Activated naive CD4-positive, alpha-beta T cell treated with anti-CD3 and anti-CD28 coated beads, Interleukin-2, amount 10 ng/mL, durations not matched to agents 7 days and 5 days (primary cell): Measurements from ENCODE around the gene GIPR.

ENCODE experiments used
- CTCF ChIA-PET: fragments of 350-600 bp; sonication (Branson Sonifier 250); formaldehyde crosslinking; loops from one replicate; lab custom pipeline; 2021; ENCODE audit warnings: antibody characterized with exemption; lab: Charles Lee
- DNase-seq: peaks from one replicate; pipeline ENCODE4 v3.0.0-alpha.2; 2020
- H3K27ac Mint-ChIP-seq: one replicate; pipeline ENCODE4 v1.8.0; 2021; ENCODE audit warnings: mild to moderate bottlenecking, moderate library complexity, mixed read lengths
- H3K27me3 Mint-ChIP-seq: one replicate; pipeline ENCODE4 v1.8.0; 2021; ENCODE audit warnings: mild to moderate bottlenecking, mixed read lengths
- H3K36me3 Mint-ChIP-seq: one replicate; pipeline ENCODE4 v1.8.0; 2021; ENCODE audit warnings: mixed read lengths
- H3K4me1 Mint-ChIP-seq: one replicate; pipeline ENCODE4 v1.8.0; 2021; ENCODE audit warnings: mixed read lengths
- H3K4me3 Mint-ChIP-seq: one replicate; pipeline ENCODE4 v1.8.0; 2021; ENCODE audit warnings: mild to moderate bottlenecking, moderate library complexity, mixed read lengths
- H3K9me3 Mint-ChIP-seq: one replicate; pipeline ENCODE4 v1.8.0; 2021; ENCODE audit warnings: mixed read lengths

GIPR gene

GRCh38 chr19:45687599-45687998 lies 19.6 kb downstream of the GIPR start:
- peaks cover 23% of the 10 kb centered on the region for H3K36me3 Mint-ChIP-seq
- CTCF ChIA-PET: interaction anchor here (1.4 kb wide), 1 partner anchor 10 kb away, joined by 5 read pairs; no protein-coding TSS in a partner anchor
- no peaks in the 10 kb centered on the region for H3K9me3 Mint-ChIP-seq
- no peaks in the 10 kb centered on the region for H3K27me3 Mint-ChIP-seq
- peaks cover 15% of the 10 kb centered on the region for H3K4me1 Mint-ChIP-seq
- no peak overlapping the region for H3K4me3 Mint-ChIP-seq
- no peak overlapping the region for H3K27ac Mint-ChIP-seq
- DNase-seq: no peak

- CTCF ChIA-PET: interaction anchor here (0.8 to 5.0 kb wide), 9 partner anchors 8 to 253 kb away, joined by 3 to 43 read pairs (median 4); partner anchors contain the start of gene SIX5
- peak within 1 kb of the TSS; percentile 93 for H3K4me3 Mint-ChIP-seq
- DNase-seq: peak; percentile 94
- no peaks in the 10 kb centered on the region for H3K9me3 Mint-ChIP-seq
- peaks cover 26% of the 10 kb centered on the region for H3K4me1 Mint-ChIP-seq
- peak within 1 kb of the TSS; percentile 92 for H3K27ac Mint-ChIP-seq
- no peaks in the 10 kb centered on the region for H3K27me3 Mint-ChIP-seq
- peaks cover 26% of the 10 kb centered on the region for H3K36me3 Mint-ChIP-seq
Measured at GRCh38 chr19:45691516-45692186, 23.6 kb downstream of the GIPR start, which contains the start of gene SNRPD2. Gene SNRPD2, minus strand, starts transcription at chr19:45691953. Its CDS starts 65 bp downstream, at chr19:45691888.

- Mint-ChIP-seq H3K27ac (peak within 1 kb of the TSS; percentile 92), H3K4me1 (peaks cover 26% of the 10 kb centered on the region), H3K9me3 (no peaks in the 10 kb centered on the region), H3K36me3 (peaks cover 26% of the 10 kb centered on the region), H3K27me3 (no peaks in the 10 kb centered on the region), H3K4me3 (peak within 1 kb of the TSS; percentile 93)
- peak; percentile 99 for DNase-seq
- CTCF ChIA-PET: interaction anchor here (0.7 to 5.0 kb wide), 14 partner anchors 9 to 253 kb away, joined by 3 to 43 read pairs (median 4); partner anchors contain the start of gene SIX5
Measured at GRCh38 chr19:45692187-45693105, 24.4 kb downstream of the GIPR start, which contains the start of gene QPCTL. Gene QPCTL, plus strand, starts transcription at chr19:45692666. Its CDS starts 38 bp downstream, at chr19:45692704.

DNA sequence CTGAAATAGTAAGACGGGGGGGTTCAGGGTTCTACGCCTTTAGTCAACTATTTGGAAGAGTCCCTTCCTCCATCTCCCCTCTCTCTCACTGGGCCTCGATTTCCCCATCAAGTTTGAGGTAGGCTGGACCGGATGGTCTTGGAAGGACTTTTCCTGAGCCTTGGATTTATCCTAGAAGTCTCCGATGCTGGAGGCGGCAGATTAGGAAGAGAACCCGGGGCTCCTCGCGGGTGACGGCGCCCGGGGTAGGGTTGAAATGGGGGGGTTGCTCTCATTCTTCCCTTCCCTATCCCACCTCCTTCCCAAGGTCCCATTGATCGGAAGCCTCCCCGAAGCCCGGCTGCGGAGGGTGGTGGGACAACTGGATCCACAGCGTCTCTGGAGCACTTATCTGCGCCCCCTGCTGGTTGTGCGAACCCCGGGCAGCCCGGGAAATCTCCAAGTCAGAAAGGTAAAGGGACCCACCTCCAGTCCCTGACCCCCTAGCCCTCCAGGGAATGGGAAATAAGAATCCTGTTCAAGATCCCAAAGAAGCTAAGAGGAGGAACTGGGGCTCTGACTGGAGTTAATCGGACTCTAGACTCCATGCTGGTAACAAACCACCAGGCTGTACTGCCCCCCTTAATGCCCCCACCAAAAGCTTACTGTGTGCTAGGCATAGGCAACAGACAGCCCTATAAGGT lies 25.2 kb downstream of the GIPR start:
- H3K4me3 Mint-ChIP-seq: peak overlapping the region; percentile 93
- CTCF ChIA-PET: interaction anchor here (0.7 to 5.0 kb wide), 18 partner anchors 10 to 254 kb away, joined by 3 to 43 read pairs (median 4); partner anchors contain the start of genes FBXO46 and SIX5
- no peaks in the 10 kb centered on the region for H3K27me3 Mint-ChIP-seq
- H3K9me3 Mint-ChIP-seq: no peaks in the 10 kb centered on the region
- peak overlapping the region; percentile 92 for H3K27ac Mint-ChIP-seq
- H3K36me3 Mint-ChIP-seq: peaks cover 23% of the 10 kb centered on the region
- DNase-seq: peak; percentile 86
- H3K4me1 Mint-ChIP-seq: peaks cover 26% of the 10 kb centered on the region

DNA sequence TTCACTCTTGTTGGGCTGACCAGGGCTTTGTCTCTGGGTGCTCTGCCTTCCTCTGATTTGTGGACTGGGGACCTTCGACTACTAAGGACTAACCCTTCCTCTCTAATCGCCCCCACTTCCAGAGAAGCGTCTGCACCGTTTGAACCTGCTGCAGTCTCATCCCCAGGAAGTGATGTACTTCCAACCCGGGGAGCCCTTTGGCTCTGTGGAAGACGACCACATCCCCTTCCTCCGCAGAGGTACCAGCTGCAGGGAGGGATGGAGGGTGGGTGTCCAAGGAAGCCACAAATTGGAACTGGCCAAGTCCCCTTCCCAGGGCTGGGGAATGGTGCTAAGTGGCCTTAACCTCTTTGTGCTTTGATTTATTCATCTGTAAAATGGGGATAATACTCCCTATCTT lies 33.7 kb downstream of the GIPR start:
- peak overlapping the region; percentile 5 for H3K27ac Mint-ChIP-seq
- H3K36me3 Mint-ChIP-seq: peaks cover 13% of the 10 kb centered on the region
- CTCF ChIA-PET: interaction anchor here (8.1 kb wide), 1 partner anchor 8 kb away, joined by 43 read pairs; the partner anchor contains the start of gene QPCTL
- no peak overlapping the region for H3K4me3 Mint-ChIP-seq
- DNase-seq: no peak
- H3K27me3 Mint-ChIP-seq: no peaks in the 10 kb centered on the region
- H3K4me1 Mint-ChIP-seq: peaks cover 10% of the 10 kb centered on the region
- H3K9me3 Mint-ChIP-seq: no peaks in the 10 kb centered on the region

DNA sequence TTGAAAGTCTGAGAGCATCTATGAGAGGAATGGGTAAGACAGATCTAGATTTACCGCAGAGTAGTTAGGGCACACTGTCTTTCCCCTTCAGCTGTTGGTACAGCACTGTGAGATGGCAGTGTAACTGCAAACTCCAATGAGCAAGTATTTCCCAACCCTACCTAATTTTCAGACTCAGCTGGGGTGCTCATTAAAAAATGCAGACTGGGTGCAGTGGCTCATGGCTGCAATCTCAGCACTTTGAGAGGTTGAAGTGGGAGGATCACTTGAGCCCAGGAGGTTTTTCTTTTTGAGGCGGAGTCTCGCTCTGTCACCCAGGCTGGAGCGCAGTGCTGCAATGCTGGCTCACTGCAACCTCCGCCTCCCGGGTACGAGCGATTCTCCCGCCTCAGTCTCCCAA lies 37.1 kb downstream of the GIPR start:
- H3K36me3 Mint-ChIP-seq: peaks cover 17% of the 10 kb centered on the region
- CTCF ChIA-PET: interaction anchor here (8.1 kb wide), 1 partner anchor 11 kb away, joined by 43 read pairs; the partner anchor contains the start of gene QPCTL
- no peaks in the 10 kb centered on the region for H3K27me3 Mint-ChIP-seq
- no peaks in the 10 kb centered on the region for H3K9me3 Mint-ChIP-seq
- H3K27ac Mint-ChIP-seq: no peak overlapping the region
- DNase-seq: no peak
- peaks cover 12% of the 10 kb centered on the region for H3K4me1 Mint-ChIP-seq
- H3K4me3 Mint-ChIP-seq: no peak overlapping the region

- Mint-ChIP-seq H3K4me1 (peaks cover 15% of the 10 kb centered on the region), H3K27me3 (no peaks in the 10 kb centered on the region), H3K9me3 (no peaks in the 10 kb centered on the region), H3K36me3 (peaks cover 22% of the 10 kb centered on the region), H3K27ac (no peak overlapping the region), H3K4me3 (no peak overlapping the region)
- CTCF ChIA-PET: interaction anchor here (1.5 to 8.1 kb wide), 2 partner anchors 10 to 12 kb away, joined by 4 to 43 read pairs; partner anchors contain the start of gene QPCTL
- no peak for DNase-seq
Measured at GRCh38 chr19:45705710-45706415, 37.8 kb downstream of the GIPR start.

DNA sequence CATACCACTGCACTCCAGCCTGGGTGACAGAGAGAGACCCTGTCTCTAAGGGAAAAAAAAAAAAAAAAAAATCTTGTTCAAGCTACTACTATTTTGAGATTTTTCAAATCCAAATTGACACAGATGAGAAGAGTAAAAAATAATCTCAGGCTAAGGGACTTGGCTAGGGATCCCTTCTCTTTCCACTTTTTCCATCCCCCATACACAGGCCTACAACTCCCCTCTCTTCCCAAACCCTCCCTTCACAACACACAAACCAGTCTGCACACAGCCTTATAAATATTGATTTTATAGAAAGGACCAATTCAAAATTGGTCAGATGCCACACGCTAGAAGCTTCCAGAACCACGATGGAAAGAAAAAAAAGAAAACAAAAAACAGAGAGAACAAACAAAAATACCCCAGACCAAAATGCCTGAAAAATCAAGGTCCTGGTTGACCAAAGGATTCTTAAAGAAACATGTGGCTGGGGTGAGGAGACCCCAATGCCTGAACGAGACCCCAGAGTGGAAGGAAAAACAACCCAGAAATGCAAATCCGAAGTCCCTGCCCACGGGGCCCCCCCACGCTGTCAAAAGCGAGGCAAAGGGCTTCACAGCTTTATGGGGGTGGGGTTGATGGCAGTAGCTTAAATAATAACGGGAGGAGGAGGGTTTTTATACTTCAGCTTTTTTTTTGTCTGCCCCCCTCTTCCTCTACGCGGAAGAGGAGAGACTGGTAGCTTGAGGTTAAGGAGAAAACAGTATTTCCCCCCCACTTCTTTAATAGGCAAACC lies 42.5 kb downstream of the GIPR start:
- H3K36me3 Mint-ChIP-seq: peaks cover 20% of the 10 kb centered on the region
- H3K27me3 Mint-ChIP-seq: no peaks in the 10 kb centered on the region
- CTCF ChIA-PET: no interaction called here
- H3K27ac Mint-ChIP-seq: peak overlapping the region; percentile 49
- no peak overlapping the region for H3K4me3 Mint-ChIP-seq
- DNase-seq: no peak
- no peaks in the 10 kb centered on the region for H3K9me3 Mint-ChIP-seq
- H3K4me1 Mint-ChIP-seq: peaks cover 10% of the 10 kb centered on the region

DNA sequence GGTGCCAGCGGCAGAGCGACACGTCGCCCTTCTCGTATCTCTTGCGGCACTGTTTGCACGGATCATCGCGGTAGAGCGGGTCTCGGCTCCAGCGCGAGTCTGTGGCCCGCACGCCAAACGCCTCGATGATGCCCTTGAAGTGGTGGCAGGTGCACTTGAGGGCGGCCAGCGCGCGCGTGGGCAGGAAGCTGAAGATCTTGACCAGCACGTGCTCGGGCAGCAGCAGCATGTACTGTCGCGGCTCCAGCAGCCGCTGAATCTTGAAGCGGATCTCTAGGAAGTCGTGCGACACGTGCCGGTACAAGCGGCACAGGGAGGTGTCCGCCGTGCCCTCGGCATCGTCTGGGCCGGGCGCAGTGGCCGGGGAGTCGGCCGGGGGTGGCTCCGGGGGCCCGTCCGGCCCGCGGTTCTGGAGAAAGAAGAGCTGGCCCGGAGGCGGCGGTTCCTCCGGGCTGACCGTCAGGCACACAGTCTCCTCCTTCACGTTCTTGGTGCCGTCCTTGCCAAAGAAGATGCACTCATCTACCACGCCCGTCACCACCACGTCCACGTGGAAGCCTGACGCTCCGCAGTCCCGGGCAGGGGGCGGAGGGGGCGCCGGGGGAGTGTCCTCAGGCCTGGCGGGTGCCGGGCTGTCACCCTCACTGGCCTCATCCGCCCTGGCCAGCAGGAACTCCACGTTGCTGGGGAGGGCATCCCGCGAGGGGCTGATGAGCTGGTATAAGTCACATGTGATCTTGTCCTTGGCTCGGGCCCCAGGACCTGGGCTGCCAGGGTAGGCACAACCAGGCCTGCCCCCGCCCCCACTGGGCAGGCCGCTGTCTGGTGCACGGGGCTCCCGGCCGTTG lies 44.1 kb downstream of the GIPR start:
- H3K4me1 Mint-ChIP-seq: peaks cover 21% of the 10 kb centered on the region
- H3K27ac Mint-ChIP-seq: no peak overlapping the region
- no peaks in the 10 kb centered on the region for H3K9me3 Mint-ChIP-seq
- no peak overlapping the region for H3K4me3 Mint-ChIP-seq
- peaks cover 21% of the 10 kb centered on the region for H3K36me3 Mint-ChIP-seq
- no peak for DNase-seq
- H3K27me3 Mint-ChIP-seq: no peaks in the 10 kb centered on the region
- CTCF ChIA-PET: interaction anchor here (1.4 kb wide), 1 partner anchor 18 kb away, joined by 3 read pairs; no protein-coding TSS in a partner anchor

DNA sequence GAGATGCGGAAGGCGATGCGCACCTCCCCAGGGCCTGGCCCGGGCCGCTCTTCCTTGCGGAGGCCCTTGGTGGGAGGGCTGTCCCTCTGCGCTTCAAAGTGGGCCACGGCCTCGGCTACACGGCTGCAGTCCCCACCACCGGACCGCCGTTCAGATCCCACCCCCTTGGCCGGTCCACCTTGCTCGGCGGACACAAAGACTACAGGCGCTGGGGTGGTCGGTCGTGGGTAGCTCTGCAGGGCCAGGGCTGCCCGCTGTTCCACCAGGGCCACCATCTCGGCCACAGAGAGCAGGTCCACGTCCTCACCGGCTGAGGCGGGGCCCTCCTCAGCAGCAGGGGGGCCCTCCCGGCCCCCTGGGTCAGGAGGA lies 44.7 kb downstream of the GIPR start:
- Mint-ChIP-seq H3K9me3 (no peaks in the 10 kb centered on the region), H3K4me1 (peaks cover 27% of the 10 kb centered on the region), H3K27ac (no peak overlapping the region), H3K27me3 (no peaks in the 10 kb centered on the region), H3K36me3 (peaks cover 23% of the 10 kb centered on the region), H3K4me3 (no peak overlapping the region)
- DNase-seq: no peak
- CTCF ChIA-PET: interaction anchor here (1.4 kb wide), 1 partner anchor 19 kb away, joined by 3 read pairs; no protein-coding TSS in a partner anchor

- H3K4me1 Mint-ChIP-seq: peaks cover 30% of the 10 kb centered on the region
- H3K27me3 Mint-ChIP-seq: no peaks in the 10 kb centered on the region
- DNase-seq: no peak
- H3K27ac Mint-ChIP-seq: no peak overlapping the region
- CTCF ChIA-PET: interaction anchor here (1.0 to 1.4 kb wide), 2 partner anchors 19 to 20 kb away, joined by 3 to 7 read pairs; no protein-coding TSS in a partner anchor
- H3K36me3 Mint-ChIP-seq: peaks cover 23% of the 10 kb centered on the region
- no peaks in the 10 kb centered on the region for H3K9me3 Mint-ChIP-seq
- no peak overlapping the region for H3K4me3 Mint-ChIP-seq
Measured at GRCh38 chr19:45713141-45713540, 45.1 kb downstream of the GIPR start.
